ENCODE results near the gene RLIM.
"Not testable (repeated sequence)": the region's sequence is repeated elsewhere in the genome, so short reads cannot be mapped to it uniquely, and the experiment has no call there.

The RLIM gene, protein sequence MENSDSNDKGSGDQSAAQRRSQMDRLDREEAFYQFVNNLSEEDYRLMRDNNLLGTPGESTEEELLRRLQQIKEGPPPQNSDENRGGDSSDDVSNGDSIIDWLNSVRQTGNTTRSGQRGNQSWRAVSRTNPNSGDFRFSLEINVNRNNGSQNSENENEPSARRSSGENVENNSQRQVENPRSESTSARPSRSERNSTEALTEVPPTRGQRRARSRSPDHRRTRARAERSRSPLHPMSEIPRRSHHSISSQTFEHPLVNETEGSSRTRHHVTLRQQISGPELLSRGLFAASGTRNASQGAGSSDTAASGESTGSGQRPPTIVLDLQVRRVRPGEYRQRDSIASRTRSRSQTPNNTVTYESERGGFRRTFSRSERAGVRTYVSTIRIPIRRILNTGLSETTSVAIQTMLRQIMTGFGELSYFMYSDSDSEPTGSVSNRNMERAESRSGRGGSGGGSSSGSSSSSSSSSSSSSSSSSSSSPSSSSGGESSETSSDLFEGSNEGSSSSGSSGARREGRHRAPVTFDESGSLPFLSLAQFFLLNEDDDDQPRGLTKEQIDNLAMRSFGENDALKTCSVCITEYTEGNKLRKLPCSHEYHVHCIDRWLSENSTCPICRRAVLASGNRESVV

DNA sequence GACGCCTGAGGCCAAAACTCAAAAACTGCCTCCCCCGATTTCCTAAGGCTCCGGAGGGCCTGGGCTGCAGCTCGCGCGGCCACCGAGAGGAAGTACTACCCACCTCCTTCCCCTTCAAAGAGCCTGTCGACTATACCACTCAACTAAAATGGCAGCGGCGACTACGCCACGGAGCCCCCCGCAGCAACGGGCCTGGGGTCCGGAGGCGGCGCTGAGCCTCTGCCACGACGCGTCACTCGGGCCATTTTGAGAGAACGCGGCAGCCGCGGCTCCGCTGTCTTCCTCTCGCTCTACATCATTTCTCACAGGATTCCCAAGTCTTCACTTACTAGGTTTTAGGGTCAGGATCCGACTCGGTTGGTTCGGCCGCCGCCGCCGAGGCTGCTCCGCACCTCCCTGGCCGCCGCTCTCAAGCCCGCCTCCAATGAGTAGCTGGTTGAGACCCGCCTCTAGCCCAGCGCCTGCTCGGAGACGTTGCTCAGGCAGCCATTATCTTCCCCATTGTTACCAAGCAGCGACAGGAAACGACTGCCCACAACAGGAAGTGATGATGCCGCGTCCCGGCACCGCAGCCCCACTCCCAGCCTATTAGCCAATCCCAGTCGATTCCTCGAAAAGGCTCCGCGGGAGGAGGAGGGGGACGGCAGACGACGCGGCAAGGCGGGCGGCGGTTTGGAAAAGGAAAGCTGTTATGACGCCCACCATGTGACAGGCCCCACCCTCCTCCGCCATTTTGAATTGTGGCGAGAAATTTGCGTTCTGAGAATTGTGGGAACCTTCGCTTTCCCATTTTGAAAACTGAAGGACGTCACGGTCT, at the start of gene RLIM:
RLIM (minus strand) TSS at position 532 of the 817 bp plus-strand sequence. CDS start 18,647 bp downstream, outside the sequence.
- TF ChIP-seq JUND (IDR thresholded peaks at IDR 0.05; ENCODE audit: low read depth) = no peak
- peak; percentile 74 to 94 for DNase-seq (ENCODE audit: low read depth in 1 of 2, low spot score in 1 of 2)
- in situ Hi-C loops (cut with HindIII; ENCODE audit: low pct_unique_long_range_greater_than_20kb, low sequenced_read_pairs) = no loop called here

DNA sequence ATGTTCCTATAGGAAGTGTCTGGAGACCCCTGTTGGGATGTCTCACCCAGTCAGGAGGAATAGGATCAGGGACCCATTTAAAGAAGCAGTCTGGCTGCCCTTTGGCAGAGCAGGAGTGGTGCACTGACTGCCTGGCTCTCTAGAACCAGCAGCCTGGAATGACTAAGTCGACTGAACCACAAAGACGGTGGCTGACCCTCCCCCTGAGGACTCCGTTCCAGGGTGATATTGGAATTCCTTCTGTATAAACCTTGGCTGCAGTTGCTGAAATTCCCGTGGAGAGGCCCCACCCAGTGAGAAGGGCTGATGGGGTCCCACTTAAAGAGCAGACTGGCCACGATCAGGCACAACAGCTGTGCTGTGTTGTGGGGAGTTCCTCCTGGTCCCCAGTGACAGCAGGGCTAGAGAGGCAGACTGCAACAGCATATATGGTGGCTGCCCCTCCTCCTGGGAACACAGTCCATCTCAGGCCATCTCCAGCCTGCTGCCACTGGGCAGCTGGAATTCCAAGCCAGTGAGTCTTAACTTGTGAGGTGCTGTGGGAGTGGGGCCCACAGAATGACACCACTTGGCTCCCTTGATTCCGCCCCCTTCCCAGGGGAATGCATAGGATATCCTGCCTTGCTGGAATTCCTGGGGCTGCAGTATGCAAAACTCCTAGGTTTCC, 41.8 kb upstream of the RLIM start:
- no peak for DNase-seq (ENCODE audit: low read depth in 1 of 2, low spot score in 1 of 2)
- TF ChIP-seq JUND (IDR thresholded peaks at IDR 0.05; ENCODE audit: low read depth) = no peak
- in situ Hi-C loops (cut with HindIII; ENCODE audit: low pct_unique_long_range_greater_than_20kb, low sequenced_read_pairs) = no loop called here

DNA sequence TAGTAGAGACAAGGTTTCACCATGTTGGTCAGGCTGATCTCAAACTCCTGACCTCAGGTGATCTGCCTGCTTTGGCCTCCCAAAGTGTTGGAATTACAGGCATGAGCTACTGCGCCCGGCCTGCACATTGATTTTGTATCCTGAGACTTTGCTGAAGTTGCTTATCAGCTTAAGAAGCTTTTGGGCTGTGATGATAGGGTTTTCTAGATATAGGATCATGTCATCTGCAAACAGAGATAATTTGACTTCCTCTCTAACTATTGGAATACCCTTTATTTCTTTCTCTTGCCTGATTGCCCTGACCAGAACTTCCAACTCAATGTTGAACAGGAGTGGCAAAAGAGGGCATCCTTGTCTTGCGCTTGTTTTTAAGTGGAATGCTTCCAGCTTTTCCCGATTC, 40.5 kb upstream of the RLIM start:
- DNase-seq (ENCODE audit: low read depth in 1 of 2, low spot score in 1 of 2); in situ Hi-C loops (cut with HindIII; ENCODE audit: low pct_unique_long_range_greater_than_20kb, low sequenced_read_pairs): not testable (repeated sequence)

DNA sequence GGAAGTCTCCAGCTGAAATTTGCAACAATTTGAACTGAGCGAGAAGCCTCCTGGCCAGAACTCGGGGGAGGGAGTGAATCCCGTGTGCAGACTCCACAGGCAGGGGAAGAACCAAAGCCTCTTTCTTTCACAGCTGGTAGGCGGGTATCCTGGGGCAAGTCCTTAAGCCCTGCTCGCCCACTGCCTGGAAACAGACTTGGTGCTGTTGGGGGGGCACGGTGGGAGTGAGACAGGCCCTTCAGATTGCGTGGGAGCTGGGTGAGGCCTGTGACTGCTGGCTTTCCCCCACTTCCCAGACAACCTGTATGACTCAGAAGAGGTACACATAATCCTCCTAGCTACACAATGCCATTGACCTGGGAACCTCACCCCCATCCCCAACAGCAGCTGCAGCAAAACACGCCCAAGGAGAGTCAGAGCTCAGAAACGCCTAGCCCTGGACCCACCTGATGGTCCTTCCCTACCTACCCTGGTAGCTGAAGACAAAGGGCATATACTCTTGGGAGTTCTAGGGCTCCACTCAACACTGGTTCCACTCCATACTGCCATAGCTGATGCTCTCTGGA, 22.4 kb upstream of the RLIM start:
- TF ChIP-seq JUND (IDR thresholded peaks at IDR 0.05; ENCODE audit: low read depth) = no peak
- DNase-seq (ENCODE audit: low read depth in 1 of 2, low spot score in 1 of 2) = no peak
- in situ Hi-C loops (cut with HindIII; ENCODE audit: low pct_unique_long_range_greater_than_20kb, low sequenced_read_pairs) = no loop called here

DNA sequence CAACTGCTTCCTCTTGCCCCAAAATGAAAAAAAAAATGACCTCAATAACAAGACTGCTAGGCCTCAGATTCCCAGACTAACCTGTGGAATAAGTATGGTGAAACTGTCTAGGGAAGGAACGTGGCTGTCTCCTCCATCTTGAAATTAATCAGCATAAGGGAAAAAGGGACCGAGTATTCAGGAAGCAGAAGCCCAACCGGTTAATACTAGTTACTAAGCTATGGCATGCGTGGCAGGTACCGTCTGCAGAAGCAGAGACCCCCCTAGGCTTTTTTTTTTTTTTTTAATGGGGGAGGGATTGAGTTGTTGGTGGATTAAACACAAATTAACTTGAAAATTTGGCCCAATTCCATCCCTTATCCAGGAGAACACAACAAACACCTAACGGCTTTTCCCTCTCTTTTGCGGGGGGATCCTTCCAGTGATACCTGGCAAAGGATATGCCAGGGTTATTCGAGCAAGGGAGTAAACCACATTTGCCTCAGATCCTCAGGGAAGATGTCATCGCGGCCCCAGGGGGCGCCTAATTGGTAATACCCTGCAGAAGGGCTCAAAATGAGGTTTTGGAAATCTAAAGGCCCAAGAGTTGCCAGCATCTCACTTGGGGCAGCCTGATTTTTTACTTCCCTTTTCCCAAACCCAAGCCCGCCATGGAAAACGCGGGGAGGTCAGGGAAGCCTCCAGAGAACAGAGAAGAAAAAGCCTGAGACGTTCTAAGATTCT, 893 bp downstream of the RLIM start:
- no peak for TF ChIP-seq JUND (IDR thresholded peaks at IDR 0.05; ENCODE audit: low read depth)
- no peak for DNase-seq (ENCODE audit: low read depth in 1 of 2, low spot score in 1 of 2)
- in situ Hi-C loops (cut with HindIII; ENCODE audit: low pct_unique_long_range_greater_than_20kb, low sequenced_read_pairs) = no loop called here

DNA sequence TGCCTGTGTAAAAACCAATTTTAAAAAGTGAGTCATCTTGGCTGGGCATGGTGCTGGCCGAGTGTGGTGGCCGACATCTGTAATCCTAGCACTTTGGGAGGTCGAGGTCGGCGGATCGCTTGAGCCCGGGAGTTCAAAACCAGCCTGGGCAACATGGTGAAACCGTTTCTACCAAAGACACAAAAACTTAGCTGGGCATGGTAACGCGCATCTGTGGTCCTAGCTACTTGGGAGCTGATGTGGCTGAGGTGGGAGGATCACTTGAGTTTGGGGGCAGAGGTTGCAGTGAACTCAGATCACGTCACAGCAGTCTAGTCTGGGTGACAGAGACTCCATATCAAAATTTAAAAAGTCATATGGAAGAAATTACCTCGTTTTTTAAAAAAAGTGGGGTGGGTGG, 7.6 kb downstream of the RLIM start:
- DNase-seq (ENCODE audit: low read depth in 1 of 2, low spot score in 1 of 2) = no peak
- in situ Hi-C loops (cut with HindIII; ENCODE audit: low pct_unique_long_range_greater_than_20kb, low sequenced_read_pairs) = no loop called here
- TF ChIP-seq JUND (IDR thresholded peaks at IDR 0.05; ENCODE audit: low read depth) = no peak

DNA sequence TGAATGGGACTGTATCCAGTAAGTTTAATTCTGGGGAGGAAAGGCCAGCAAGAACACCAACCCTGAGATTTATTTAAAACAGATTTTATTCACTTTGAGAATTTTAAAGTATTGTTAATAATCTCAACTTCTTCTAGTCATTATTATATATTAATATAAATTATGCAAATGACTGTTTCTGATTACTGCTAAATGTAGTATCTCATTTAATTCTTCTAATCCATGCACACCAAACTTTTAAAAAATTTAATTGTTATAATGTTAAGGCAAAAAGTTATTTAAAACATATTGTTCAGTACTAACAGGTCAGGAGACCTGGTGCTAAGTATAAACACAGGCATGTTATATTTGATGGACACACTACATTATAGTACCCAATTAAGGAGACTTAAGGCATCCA, 8.1 kb downstream of the RLIM start:
- in situ Hi-C loops (cut with HindIII; ENCODE audit: low pct_unique_long_range_greater_than_20kb, low sequenced_read_pairs) = no loop called here
- no peak for TF ChIP-seq JUND (IDR thresholded peaks at IDR 0.05; ENCODE audit: low read depth)
- no peak for DNase-seq (ENCODE audit: low read depth in 1 of 2, low spot score in 1 of 2)

DNA sequence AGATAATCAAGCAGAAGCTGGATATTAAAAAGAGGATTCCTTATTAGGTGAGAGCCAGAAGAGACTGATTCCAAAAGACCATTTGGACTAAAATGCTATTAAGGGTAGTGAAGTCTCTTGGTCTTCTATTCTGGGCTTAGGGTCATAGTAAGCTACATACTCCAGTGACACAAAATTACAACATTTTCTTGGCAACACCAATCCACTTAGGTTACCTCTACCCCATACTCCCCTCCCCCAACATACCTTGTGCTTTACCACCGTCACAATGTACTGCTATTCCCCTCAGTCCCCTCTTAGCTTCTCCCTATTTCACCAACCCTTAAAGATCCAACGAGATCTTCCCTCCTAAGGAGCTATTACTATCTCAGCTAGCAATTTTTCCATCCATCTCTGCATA, 11.4 kb downstream of the RLIM start:
- DNase-seq (ENCODE audit: low read depth in 1 of 2, low spot score in 1 of 2) = no peak
- no peak for TF ChIP-seq JUND (IDR thresholded peaks at IDR 0.05; ENCODE audit: low read depth)
- in situ Hi-C loops (cut with HindIII; ENCODE audit: low pct_unique_long_range_greater_than_20kb, low sequenced_read_pairs) = no loop called here

DNA sequence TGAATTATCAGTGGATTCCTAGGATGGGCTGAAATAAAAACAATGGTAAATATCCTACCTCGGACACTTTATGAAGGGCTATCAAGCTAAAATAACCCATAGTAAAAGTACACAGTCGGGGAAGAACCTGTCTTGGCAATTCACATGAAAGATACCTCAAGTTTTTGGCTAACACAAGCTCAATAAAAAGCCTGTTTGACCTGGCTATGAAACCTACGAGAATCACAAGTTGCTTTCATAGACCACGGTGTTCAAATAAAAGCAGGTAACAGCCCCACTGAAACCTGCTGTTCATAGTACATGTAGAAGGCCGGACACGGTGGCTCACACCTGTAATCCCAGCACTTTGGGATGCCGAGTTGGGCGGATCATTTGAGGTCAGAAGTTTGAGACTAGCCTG, 12.3 kb downstream of the RLIM start:
- no peak for TF ChIP-seq JUND (IDR thresholded peaks at IDR 0.05; ENCODE audit: low read depth)
- no peak for DNase-seq (ENCODE audit: low read depth in 1 of 2, low spot score in 1 of 2)
- in situ Hi-C loops (cut with HindIII; ENCODE audit: low pct_unique_long_range_greater_than_20kb, low sequenced_read_pairs) = no loop called here

DNA sequence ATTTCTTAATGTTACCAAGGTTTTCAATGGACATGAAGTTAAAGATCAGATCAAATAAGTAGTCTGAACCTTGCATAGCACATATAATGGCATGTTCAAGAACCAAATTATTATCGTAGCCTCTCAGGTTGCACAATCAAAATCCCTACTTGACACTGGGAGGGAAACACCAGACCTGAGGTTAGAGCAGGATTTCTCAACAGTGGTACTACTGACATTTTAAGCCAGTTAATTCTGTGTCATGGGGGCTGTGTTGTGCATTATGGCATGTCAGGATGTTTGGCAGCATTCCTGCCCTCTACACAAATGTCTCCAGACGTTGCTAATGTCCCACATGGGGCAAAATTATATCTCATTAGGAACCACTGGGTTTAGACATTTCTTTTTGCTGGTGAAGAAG, 20.8 kb downstream of the RLIM start:
- no peak for TF ChIP-seq JUND (IDR thresholded peaks at IDR 0.05; ENCODE audit: low read depth)

DNA sequence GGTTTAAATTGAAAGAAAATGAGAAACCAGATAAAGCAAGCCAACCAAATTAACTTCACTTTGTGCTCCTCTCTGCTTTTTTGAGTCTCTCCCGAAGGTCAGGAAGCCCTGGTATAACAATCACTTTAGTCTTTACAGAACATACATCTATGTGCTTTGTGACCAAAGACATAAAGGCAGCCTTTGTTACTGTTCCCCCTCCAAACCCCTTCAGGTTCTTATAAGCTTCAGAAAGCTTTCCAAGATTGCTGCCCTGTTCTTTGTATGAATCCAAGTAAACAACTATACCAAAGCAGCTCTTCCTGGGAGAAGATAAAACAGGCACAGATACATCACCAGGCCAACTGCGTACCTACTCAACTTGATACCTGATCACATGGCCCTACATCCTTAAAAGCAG, 28.7 kb downstream of the RLIM start:
- TF ChIP-seq JUND (IDR thresholded peaks at IDR 0.05; ENCODE audit: low read depth) = no peak
- no peak for DNase-seq (ENCODE audit: low read depth in 1 of 2, low spot score in 1 of 2)
- in situ Hi-C loops (cut with HindIII; ENCODE audit: low pct_unique_long_range_greater_than_20kb, low sequenced_read_pairs) = no loop called here

More for the DNA sequence above, 20.8 kb downstream of the RLIM start:
- in situ Hi-C loops (cut with HindIII; ENCODE audit: low pct_unique_long_range_greater_than_20kb, low sequenced_read_pairs) = no loop called here
- DNase-seq (ENCODE audit: low read depth in 1 of 2, low spot score in 1 of 2) = no peak

Data from T47D (cell line).